ENCODE data around the gene CDK10.

DNA sequence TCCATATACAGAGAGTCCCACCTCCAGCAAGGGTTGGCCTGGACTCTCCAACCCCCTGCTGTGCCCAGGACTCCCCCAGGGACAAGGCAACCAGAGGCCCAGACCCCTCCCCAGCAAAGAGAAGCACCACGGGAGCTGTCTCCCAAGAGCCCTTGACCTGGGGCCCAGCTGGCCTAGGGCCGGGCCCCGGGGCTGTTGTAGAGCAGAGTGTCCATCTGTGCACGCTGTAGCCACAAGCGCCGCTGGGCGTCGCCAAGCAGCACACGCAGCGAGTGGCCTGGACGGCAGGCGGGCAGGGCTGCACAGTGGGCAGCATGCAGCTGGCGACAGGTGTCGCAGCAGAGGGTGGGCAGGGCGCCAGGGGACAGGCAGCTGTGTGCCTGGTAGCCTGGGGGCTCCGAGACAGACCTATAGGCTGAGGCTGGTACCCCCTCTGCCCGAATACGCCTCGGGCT lies 10.7 kb downstream of the CDK10 start:
- TF ChIP-seq, protein P1, sequence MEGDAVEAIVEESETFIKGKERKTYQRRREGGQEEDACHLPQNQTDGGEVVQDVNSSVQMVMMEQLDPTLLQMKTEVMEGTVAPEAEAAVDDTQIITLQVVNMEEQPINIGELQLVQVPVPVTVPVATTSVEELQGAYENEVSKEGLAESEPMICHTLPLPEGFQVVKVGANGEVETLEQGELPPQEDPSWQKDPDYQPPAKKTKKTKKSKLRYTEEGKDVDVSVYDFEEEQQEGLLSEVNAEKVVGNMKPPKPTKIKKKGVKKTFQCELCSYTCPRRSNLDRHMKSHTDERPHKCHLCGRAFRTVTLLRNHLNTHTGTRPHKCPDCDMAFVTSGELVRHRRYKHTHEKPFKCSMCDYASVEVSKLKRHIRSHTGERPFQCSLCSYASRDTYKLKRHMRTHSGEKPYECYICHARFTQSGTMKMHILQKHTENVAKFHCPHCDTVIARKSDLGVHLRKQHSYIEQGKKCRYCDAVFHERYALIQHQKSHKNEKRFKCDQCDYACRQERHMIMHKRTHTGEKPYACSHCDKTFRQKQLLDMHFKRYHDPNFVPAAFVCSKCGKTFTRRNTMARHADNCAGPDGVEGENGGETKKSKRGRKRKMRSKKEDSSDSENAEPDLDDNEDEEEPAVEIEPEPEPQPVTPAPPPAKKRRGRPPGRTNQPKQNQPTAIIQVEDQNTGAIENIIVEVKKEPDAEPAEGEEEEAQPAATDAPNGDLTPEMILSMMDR (IDR thresholded peaks at IDR 0.05) = no peak
- TF ChIP-seq POLR2AphosphoS5 (IDR thresholded peaks at IDR 0.05; ENCODE audit: insufficient read depth in 1 of 2, low read depth in 1 of 2) (no peak), POLR2A (IDR thresholded peaks at IDR 0.05) (no peak)
